Measurements from ENCODE around the gene FAM107A. TPM values are rescaled to one million over a fixed set of nuclear protein-coding genes. Genes with fewer than 3 reads are reported as not detected.
A peak's percentile ranks its signal among the peaks of the same experiment; 100 is the strongest.

Gene FAM107A
- total and polyA plus RNA-seq, 2 experiments from 2014 or later = 0.13 to 0.22 TPM

DNA sequence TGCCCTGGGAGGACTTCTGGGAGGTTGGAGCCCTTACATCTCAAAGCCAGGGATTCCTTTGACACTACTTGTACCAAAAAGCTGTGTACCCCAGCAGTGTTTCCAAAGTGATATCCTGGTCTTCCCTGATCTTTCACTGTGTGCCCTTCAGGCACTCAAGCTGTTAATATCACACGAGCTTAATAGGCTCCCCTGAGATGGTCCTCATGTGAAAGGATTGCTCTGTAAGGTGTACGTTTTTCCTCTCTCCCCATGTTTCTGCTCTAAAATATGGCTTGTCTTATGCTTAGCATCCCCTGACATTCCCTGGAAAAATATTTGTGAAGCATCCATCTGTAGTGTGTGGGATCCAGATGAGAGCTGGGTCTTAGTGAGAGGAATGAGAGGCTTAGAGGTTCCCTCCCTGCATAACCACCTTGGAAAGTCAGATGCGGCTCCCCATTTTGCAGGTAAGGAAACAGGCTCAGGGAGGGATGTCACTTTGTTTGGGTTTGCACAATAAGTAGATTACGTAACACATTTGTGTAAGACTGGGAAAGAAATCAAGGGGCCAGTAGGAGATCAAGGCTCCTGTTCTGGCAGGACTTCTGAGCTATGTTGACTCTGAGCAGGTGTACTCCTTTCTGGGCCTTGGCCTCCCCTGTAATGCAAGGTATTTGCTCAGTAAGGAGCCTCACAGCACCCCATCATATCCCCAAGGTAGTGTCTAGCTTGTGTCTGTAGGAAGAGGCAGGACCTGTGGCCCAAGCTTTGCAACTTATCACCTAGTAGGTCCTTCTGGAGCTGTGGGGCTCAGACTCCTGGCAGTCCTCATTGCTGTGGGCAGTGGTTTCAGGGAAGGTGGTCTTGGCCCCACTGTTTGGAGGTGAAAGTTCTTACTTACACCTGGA is 39.5 kb downstream of the FAM107A start:
- Histone ChIP-seq H3K9me2 (ENCODE audit: insufficient read depth) (no peaks in the 10 kb centered on the region), H3F3A (ENCODE audit: insufficient read depth) (no peaks in the 10 kb centered on the region; the same call in 1 of the 2 replicates), H3K27ac (peak overlapping the region; percentile 59; the same call in 1 of the 2 replicates), H4K20me1 (ENCODE audit: insufficient read depth) (no peaks in the 10 kb centered on the region), H3K9ac (peak overlapping the region; percentile 98), H3K27me3 (replicated peaks; ENCODE audit: insufficient read depth) (no peaks in the 10 kb centered on the region), H3K4me1 (ENCODE audit: insufficient read depth) (peaks cover 23% of the 10 kb centered on the region), H2AFZ (peak overlapping the region; percentile 99), H3K79me2 (ENCODE audit: insufficient read depth) (no peaks in the 10 kb centered on the region), H3K9me3 (ENCODE audit: low read depth) (no peaks in the 10 kb centered on the region), H3K4me3 (no peak overlapping the region), H3K36me3 (ENCODE audit: low read depth) (no peaks in the 10 kb centered on the region), H3K4me2 (ENCODE audit: unreplicated experiment) (peak overlapping the region; percentile 90)
- peak; percentile 20 for DNase-seq
- 72 to 74% methylated on average over 4 of the region's 4 CpGs for WGBS, 2 experiments (ENCODE audit: low coverage in 1 of 2, low lambda C conversion rate in 2 of 2, missing lambda C conversion rate in 2 of 2)
- TF ChIP-seq EZH2 (IDR thresholded peaks at IDR 0.05; ENCODE audit: insufficient read depth, poor library complexity, severe bottlenecking) = no peak
- TF ChIP-seq EZH2phosphoT487 (IDR thresholded peaks at IDR 0.05; ENCODE audit: insufficient read depth, low read depth) = no peak
- in situ Hi-C loops (cut with MboI) = loop anchor here (10.0 kb wide), 1 partner anchor 213 kb away; no protein-coding TSS in a partner anchor

DNA sequence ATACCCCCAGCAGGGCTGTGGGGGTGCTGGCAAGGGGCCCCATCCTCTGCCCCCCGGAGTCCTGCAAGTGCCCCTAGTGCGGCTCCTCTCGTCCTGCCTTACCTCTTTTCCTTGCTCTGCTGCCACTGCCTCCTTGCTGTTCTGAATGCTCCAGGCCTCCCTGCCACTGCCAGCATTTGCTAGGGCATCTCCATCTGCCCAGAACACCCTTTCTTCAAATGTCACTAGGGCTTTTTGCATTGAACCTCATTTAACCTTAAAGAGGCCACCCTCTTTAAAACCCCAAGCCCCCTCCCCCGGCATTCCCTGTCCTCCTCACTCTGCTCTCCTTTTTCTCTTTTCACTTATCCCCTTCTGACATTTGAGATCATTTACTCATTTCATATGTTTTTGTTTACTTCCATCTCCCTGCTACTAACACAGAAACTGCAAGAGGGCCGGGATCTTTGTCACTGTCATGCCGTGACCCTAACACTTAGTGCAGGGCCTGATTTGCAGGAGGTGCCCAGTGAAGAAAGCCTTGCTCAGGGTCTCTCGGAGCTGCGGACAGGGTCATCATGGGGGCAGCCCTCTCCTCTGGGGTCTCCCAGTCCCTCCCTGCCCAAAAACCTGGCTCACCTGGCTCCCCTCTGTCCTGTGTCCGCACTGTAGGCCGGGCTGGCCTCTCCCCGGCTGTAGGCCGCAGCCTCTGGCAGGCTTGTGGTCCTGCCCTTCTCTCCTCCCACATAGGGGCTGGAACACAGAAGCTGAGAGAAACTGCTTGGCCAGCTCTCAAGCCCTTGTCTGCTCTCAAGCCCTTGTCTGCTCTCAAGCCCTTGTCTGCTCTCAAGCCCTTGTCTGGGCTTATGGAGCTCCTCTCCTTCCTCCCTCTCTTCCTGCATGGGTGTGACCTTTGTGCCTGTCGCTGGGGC is 40.4 kb downstream of the FAM107A start, which contains the start of gene ACOX2:
Gene ACOX2, minus strand, starts transcription at position 690 of the 911 bp plus-strand sequence. CDS start 2,084 bp downstream, outside the sequence.
- Histone ChIP-seq H3K9ac (peak within 1 kb of the TSS; percentile 98), H3F3A (ENCODE audit: insufficient read depth) (no peaks in the 10 kb centered on the region; the same call in 1 of the 2 replicates), H3K4me3 (peak within 1 kb of the TSS; percentile 73), H3K79me2 (ENCODE audit: insufficient read depth) (no peaks in the 10 kb centered on the region), H3K27me3 (replicated peaks; ENCODE audit: insufficient read depth) (no peaks in the 10 kb centered on the region), H3K36me3 (ENCODE audit: low read depth) (no peaks in the 10 kb centered on the region), H3K9me3 (ENCODE audit: low read depth) (no peaks in the 10 kb centered on the region), H4K20me1 (ENCODE audit: insufficient read depth) (no peaks in the 10 kb centered on the region), H3K27ac (peak within 1 kb of the TSS; percentile 59), H2AFZ (peak within 1 kb of the TSS; percentile 99), H3K9me2 (ENCODE audit: insufficient read depth) (no peaks in the 10 kb centered on the region), H3K4me2 (ENCODE audit: unreplicated experiment) (peak within 1 kb of the TSS; percentile 90), H3K4me1 (ENCODE audit: insufficient read depth) (peaks cover 26% of the 10 kb centered on the region)
- in situ Hi-C loops (cut with MboI) = loop anchor here (10.0 kb wide), 1 partner anchor 212 kb away; no protein-coding TSS in a partner anchor
- TF ChIP-seq EZH2phosphoT487 (IDR thresholded peaks at IDR 0.05; ENCODE audit: insufficient read depth, low read depth) = no peak
- WGBS, 2 experiments (ENCODE audit: low coverage in 1 of 2, low lambda C conversion rate in 2 of 2, missing lambda C conversion rate in 2 of 2) = 17 to 20% methylated on average over 13 of the region's 13 CpGs
- DNase-seq = peak; percentile 81

DNA sequence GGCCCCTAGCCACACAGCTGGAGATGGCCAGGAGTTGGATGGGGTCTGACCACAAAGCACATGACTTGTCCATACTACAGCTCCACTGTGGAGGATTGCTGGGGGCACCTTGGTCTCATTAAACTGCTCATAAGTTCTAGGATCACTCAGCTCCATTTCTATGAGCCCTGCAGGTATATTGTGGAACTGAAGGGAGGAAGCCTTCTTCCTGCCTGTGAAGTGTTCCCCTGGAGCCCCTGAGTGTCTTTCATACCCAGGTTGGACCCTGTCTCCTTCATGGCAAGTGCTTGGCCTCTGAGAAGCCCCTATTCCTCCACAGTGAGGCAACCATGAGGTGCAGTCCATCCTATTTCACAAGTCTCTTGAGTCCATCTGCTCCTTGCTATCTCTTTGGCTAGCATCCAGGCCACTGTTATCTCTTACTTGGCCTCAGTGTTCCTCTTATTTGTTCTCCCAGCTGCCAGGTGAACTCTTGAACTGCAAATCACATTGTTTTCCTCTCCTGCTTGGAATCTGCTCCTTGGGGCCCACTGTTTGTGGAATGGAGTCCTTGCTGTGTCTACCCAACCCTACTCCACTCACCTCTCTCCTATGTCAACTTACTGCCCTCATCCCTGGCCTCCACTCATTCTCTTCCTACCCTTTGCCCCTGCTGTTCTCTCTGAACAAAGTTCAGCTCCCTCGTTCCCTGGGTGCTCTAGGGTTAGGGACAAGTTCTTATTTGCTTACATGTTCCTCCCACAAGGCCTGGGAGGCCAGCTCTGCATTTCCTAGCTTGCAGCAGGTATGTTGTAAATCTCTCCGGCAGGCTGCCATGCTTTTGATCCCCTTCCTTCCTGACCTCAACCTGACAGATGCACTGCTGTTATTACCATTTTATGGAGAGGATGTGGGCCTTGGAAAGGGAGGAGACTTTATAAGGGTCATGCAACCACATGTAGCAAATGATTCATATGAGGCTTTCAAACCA is 41.4 kb downstream of the FAM107A start:
- Histone ChIP-seq H4K20me1 (ENCODE audit: insufficient read depth) (no peaks in the 10 kb centered on the region), H3K27ac (no peak overlapping the region; the same call in 1 of the 2 replicates), H3K9me3 (ENCODE audit: low read depth) (no peaks in the 10 kb centered on the region), H3K4me1 (ENCODE audit: insufficient read depth) (peaks cover 26% of the 10 kb centered on the region), H3K27me3 (replicated peaks; ENCODE audit: insufficient read depth) (no peaks in the 10 kb centered on the region), H3K4me3 (peak overlapping the region; percentile 73), H2AFZ (peak overlapping the region; percentile 99), H3K36me3 (ENCODE audit: low read depth) (no peaks in the 10 kb centered on the region), H3K9ac (peak overlapping the region; percentile 98), H3K4me2 (ENCODE audit: unreplicated experiment) (peak overlapping the region; percentile 90), H3F3A (ENCODE audit: insufficient read depth) (no peaks in the 10 kb centered on the region; the same call in 1 of the 2 replicates), H3K9me2 (ENCODE audit: insufficient read depth) (no peaks in the 10 kb centered on the region), H3K79me2 (ENCODE audit: insufficient read depth) (no peaks in the 10 kb centered on the region)
- no peak for DNase-seq
- 36 to 49% methylated on average over 2 of the region's 2 CpGs for whole genome bisulfite sequencing, 2 experiments (ENCODE audit: low coverage in 1 of 2, low lambda C conversion rate in 2 of 2, missing lambda C conversion rate in 2 of 2)
- no peak for TF ChIP-seq EZH2phosphoT487 (IDR thresholded peaks at IDR 0.05; ENCODE audit: insufficient read depth, low read depth)
- no peak for TF ChIP-seq EZH2 (IDR thresholded peaks at IDR 0.05; ENCODE audit: insufficient read depth, poor library complexity, severe bottlenecking)
- in situ Hi-C loops (cut with MboI) = loop anchor here (10.0 kb wide), 1 partner anchor 211 kb away; no protein-coding TSS in a partner anchor

Measured in GM23248 (cell line).